HG03064 (cell line): ENCODE results near the gene NR2F6.

Source experiments
- ATAC-seq: cut with Tn5 transposase; IDR thresholded peaks from one replicate; pipeline ENCODE4 v1.9.1; 2021; ENCODE audit warnings: low read depth; ENCODE audit not compliant: unreplicated experiment

NR2F6 gene

DNA sequence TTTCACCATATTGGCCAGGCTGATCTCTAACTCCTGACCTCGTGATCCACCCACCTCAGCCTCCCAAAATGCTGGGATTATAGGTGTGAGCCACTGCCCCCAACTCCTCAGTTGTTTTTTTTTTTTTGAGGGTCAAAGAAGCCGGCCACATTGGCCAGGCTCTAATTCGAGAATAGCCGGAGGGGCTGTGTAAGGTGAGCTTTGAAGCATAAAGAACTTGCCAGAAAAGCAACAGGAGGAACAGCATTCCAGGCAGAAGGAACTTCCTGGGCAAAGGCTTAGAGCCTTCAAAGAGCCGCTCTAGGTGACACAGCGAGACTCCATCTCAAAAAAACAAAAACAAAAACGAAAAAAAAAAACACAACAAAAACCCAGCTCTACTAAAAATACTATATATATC, 20.3 kb upstream of the NR2F6 start:
- ATAC-seq: no peak

GRCh38 chr19:17264641-17264979, 18.9 kb upstream of the NR2F6 start, which contains the start of gene USHBP1:
TSS of gene USHBP1 (minus strand) at chr19:17264745. CDS start at chr19:17264299, 446 bp downstream.
- ATAC-seq: no peak

GRCh38 chr19:17263712-17264640, 18.3 kb upstream of the NR2F6 start:
- ATAC-seq: no peak

DNA sequence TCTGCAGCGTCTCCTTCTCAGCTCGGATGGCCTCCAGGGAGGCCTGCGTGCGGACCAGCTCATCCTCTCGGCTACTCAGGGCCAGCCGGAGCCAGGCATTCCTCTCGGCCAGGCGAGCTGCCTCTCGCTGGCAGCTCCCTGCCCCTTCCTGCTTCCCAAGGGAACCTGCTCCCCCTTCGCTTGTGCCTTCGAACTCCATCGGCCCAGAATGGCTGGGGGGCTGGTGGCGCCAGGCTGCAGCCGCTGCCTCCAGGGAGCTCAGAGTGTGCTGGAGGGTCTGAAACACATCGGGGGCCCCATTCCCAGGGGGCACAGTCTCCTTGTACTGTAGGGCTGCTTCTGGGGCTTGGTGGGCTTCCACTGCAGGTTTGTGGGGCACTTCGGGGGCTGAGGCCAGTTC, 16.8 kb upstream of the NR2F6 start:
- no peak for ATAC-seq

DNA sequence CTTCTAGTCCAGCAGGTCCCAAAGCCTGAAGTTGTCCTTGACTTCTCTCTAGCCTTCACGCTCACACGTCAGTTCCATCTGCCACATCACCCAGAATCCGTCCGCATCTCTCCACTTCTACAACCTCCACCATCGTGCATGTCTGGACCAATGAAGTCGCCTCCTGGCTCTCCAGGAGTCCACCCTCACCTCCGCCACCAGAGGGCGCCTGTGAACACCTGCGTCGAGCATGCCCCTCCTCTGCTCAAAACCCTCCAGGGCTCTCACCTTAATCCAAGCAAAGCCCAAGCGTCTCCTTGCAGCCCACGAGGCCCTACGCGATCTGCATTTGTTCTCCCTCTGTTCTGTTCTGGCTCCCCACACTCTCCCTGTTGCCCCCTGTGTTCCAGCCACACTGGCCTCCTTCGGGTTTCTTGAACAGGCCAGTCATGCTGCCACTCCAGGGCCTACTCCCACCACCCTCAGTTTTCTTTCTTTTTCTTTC, 15.2 kb upstream of the NR2F6 start:
- ATAC-seq: peak; percentile 66

DNA sequence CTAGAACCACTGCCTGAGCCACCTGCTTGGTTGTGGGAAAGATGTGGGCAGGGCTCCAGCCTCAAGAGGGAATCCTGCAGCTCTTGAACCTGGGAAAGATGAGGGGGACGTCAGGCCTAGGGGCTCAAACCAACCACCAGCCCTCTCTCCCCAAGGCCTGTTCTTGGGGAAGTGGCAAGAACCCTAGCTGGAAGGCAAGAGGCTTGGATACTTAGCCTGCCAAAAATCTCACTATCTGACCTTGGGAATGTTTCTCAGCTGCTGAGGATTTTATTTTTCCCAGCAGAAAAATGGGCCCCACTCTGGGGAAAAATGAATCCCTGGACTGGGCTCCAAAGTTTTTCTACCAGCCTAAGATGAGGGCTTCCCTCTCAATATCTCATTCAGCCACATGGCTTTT, 14.2 kb upstream of the NR2F6 start:
- no peak for ATAC-seq

- ATAC-seq: no peak
These were observed 13.5 kb upstream of the NR2F6 start for GRCh38 chr19:17259118-17259780.

DNA sequence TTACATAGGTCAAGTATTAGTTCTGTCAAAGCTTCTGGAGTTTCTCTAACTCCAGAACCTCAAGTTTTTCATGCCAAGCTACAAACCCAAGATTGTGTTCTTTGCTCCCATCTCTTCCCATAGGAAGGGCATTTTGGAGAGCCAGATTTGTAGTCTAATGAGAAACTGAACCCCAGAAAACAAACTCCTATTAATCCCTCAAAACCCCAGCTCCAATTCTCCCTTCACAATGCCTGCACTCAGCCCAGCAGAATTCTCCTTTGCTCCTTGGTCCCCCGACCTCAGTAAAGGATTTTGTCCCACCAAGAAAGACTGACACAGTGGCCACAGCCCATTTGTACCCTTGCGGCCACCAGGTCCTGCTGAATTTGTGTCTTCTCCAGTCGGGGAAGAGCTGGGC, 10.4 kb upstream of the NR2F6 start:
- no peak for ATAC-seq

GRCh38 chr19:17255150-17255621, 9.5 kb upstream of the NR2F6 start:
- no peak for ATAC-seq

GRCh38 chr19:17254636-17255035, 8.9 kb upstream of the NR2F6 start:
- ATAC-seq: no peak

DNA sequence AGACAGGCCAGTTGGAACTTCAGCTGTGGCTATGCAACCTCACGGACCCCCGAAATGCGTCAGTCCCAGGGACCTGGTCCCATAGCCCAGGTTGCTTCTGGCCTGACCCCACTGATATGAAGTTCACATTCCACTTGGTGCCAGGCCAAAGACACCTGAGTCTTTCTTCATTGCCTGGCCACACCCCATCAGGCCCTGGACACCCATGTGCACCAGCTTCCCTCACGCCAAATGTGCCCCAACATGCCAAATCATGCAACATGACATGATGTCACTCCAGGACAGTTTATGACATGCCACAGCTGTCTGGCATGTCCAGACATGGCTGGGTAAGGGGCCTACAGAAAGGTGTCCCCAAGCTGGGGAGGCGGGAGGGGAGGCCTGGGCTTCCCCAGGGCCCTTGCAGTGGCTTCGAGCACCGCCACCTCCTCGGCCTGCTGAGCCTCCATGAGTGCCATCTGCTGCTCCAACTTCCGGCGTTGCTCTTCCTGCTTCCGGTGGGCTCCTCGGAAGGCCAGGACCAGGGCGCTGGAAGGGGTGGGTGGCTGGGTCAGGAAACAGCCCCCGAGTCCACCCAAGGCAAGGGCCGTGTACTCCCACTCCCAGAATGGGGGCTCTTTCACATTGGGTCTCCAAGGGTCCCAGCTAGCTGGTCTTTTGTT, 4.3 kb upstream of the NR2F6 start:
- ATAC-seq: no peak

GRCh38 chr19:17248011-17248776, 2.5 kb upstream of the NR2F6 start:
- ATAC-seq: no peak

DNA sequence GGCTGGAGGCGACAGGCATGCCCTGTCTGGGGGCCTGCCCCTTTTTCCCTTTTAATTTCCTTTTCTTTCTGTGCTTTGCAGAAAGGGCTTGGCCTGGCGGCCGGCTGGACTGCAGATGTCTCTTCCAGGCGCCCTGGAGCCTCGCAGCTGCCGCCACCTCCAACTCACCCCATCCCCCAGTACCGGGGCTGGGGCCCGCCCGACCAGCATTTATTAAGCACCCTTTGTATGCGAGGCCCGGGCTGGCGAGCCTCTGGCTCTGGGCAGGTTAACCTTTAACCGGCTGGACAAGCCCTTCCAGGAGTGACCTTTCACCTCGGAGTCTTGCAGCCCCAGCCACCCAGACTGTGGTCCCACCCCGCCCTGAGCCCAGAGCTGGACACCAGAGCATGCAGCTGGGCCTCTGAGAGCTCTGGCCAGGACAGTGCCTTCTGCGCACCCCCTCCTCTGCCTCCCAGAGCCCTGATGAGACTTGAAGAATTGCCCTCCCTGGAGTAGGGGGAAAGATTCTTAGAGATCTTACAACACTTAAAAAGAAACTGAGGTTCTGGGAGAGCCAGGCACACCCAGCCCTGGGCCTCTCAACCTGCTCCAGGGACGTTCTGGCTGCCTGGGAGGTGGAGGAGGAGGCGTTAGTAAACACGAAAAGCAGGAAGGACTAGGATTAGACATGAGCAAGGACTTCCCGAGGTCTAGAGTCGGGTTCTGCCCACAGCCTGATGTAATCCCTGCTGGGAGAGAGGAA, 1.1 kb upstream of the NR2F6 start:
- ATAC-seq: no peak

DNA sequence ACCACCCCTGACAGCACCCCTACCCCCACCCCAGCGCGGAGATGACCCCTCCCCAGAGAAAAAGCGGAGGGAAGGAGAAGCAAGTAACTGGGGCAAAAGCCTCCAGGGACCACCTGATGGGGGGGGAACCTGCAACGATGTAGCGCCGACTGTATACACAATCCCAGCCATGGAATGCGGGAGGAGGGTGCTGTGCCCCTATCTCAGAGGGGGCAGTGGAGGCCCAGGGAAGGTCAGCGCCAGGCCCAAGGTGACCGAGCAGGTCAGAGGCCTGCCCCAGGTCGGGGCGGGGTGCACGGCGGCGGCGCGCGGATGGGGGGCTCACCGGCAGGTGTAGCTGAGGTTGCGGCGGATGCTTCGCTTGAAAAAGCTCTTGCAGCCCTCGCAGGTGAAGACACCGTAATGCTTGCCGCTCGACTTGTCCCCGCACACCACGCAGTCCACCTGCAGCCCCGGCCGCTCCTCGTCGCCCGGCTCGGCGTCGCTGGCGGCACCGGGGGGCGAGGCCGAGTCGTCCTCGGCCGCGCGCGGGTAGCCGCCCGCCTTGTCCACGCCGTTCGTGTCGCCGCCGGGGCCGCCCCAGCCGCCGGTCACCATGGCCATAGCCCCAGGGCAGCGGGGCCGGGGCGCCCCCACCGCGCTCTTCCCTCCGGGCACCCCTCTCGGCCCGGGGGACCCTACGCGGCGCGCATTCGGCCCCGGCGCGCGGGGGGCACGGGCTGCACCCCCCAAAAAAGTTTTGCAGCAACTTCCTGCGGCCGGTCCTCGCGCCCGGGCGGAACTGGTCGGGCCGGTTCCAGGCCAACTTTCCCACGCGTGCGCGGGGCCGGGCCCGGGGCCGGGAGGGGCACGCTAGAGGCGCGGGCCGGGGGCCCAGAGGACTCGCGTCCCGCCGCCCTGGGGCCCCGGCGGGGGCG, 843 bp downstream of the NR2F6 start:
- no peak for ATAC-seq

DNA sequence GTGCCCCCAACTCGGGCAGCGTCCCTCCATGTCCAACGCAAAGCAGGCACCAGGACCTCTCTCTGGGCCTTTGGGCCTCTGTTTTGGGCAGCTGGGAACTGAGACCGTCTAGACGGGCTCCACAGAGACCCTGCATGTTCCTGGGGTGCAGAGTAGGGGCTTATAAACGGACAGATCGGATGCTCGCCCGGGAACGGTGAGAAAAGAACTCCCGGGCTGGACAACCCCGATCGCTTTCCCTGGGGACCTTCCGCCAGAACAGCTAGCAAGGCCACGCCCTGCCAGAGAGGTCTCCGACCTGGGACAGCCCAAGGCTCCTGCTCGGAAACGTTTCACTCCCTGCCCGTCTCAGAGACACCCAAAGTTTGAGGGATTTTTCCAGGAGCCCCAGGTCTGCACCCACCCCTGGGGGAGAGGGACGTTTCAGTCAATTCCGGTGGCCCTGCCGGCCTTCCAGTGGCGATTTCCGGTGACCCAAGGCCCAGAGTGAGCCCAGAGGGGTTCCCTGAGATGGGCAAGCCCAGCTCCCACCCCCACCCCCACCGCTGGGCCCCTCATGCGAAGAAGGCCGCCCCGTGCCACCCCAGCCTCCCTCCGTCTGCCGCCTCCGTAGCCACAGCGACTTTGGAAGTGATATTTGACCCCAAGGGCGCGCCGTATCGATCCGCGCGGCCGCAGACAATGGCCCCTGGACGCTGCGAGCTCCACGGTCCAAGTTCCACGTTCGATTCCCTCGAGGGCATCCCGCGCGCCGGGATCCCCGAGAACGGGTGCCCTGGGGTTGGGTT, 1.7 kb downstream of the NR2F6 start:
- no peak for ATAC-seq

GRCh38 chr19:17243211-17243829, 2.4 kb downstream of the NR2F6 start:
- ATAC-seq: no peak

- ATAC-seq: no peak
These were observed 3.1 kb downstream of the NR2F6 start for GRCh38 chr19:17242431-17243208.
